Hematopoietic multipotent progenitor cell treated with erythropoietin and hydrocortisone succinate and interleukin-3 and kit ligand, for 8 days (in vitro differentiated cells): ENCODE data around the gene CEP152.
"Not testable (repeated sequence)": the region's sequence is repeated elsewhere in the genome, so short reads cannot be mapped to it uniquely, and the experiment has no call there.

Experiments used
- DNase-seq: peaks from one replicate; pipeline ENCODE4 v3.0.0-alpha.2; 2015

The CEP152 gene

GRCh38 chr15:48810414-48811324 is at the start of gene CEP152:
TSS of gene CEP152 (minus strand) at chr15:48811069. CDS start at chr15:48805649, 5,420 bp downstream.
- DNase-seq, result peak; percentile 100

GRCh38 chr15:48859426-48859825 is 48.6 kb upstream of the CEP152 start:
- no peak for DNase-seq

GRCh38 chr15:48858401-48858800 is 47.5 kb upstream of the CEP152 start:
- DNase-seq, result peak; percentile 90

GRCh38 chr15:48856942-48857341 is 46.1 kb upstream of the CEP152 start:
- DNase-seq, result no peak

GRCh38 chr15:48855501-48856440 is 44.9 kb upstream of the CEP152 start:
- DNase-seq, result peak; percentile 51

- DNase-seq, result not testable (repeated sequence)
Measured at GRCh38 chr15:48854434-48854833, 43.6 kb upstream of the CEP152 start.

GRCh38 chr15:48851956-48852355 is 41.1 kb upstream of the CEP152 start:
- peak; percentile 70 for DNase-seq

GRCh38 chr15:48850648-48851047 is 39.8 kb upstream of the CEP152 start:
- no peak for DNase-seq

- no peak for DNase-seq
Measured at GRCh38 chr15:48845123-48845522, 34.3 kb upstream of the CEP152 start.

- DNase-seq, result no peak
Measured at GRCh38 chr15:48842501-48842900, 31.6 kb upstream of the CEP152 start.

GRCh38 chr15:48834756-48835155 is 23.9 kb upstream of the CEP152 start:
- DNase-seq, result no peak

- DNase-seq, result no peak
Measured at GRCh38 chr15:48833526-48834239, 22.8 kb upstream of the CEP152 start.

- DNase-seq, result no peak
Measured at GRCh38 chr15:48832648-48833047, 21.8 kb upstream of the CEP152 start.

GRCh38 chr15:48828906-48829305 is 18.0 kb upstream of the CEP152 start:
- no peak for DNase-seq

- DNase-seq, result no peak
Measured at GRCh38 chr15:48828471-48828870, 17.6 kb upstream of the CEP152 start.

GRCh38 chr15:48825075-48825474 is 14.2 kb upstream of the CEP152 start:
- no peak for DNase-seq

- DNase-seq, result no peak
Measured at GRCh38 chr15:48823706-48824105, 12.8 kb upstream of the CEP152 start.

GRCh38 chr15:48823237-48823636 is 12.4 kb upstream of the CEP152 start:
- DNase-seq, result no peak

GRCh38 chr15:48814286-48814685 is 3.4 kb upstream of the CEP152 start:
- no peak for DNase-seq

- peak; percentile 52 for DNase-seq
Measured at GRCh38 chr15:48811325-48811958, 573 bp upstream of the CEP152 start.

GRCh38 chr15:48806151-48806550 is 4.7 kb downstream of the CEP152 start:
- no peak for DNase-seq

- DNase-seq, result no peak
Measured at GRCh38 chr15:48805591-48805990, 5.3 kb downstream of the CEP152 start.
